DOHH2 (cell line): ENCODE data around the gene GLRX2.

ENCODE experiments used
- CTCF ChIP-seq: fragments of 200-600 bp; sonication (generic); IDR thresholded peaks from one replicate; pipeline ENCODE4 v1.5.1; 2014; ENCODE audit warnings: antibody characterized with exemption, mild to moderate bottlenecking, low read depth, low read length; ENCODE audit not compliant: poor library complexity, severe bottlenecking
- EZH2phosphoT487 ChIP-seq: fragments of 200-600 bp; sonication (generic); IDR thresholded peaks from 2 replicates; pipeline ENCODE4 v1.6.1; 2017; ENCODE audit warnings: borderline replicate concordance, mild to moderate bottlenecking, antibody characterized with exemption, low read length, moderate library complexity, mixed read lengths

DNA sequence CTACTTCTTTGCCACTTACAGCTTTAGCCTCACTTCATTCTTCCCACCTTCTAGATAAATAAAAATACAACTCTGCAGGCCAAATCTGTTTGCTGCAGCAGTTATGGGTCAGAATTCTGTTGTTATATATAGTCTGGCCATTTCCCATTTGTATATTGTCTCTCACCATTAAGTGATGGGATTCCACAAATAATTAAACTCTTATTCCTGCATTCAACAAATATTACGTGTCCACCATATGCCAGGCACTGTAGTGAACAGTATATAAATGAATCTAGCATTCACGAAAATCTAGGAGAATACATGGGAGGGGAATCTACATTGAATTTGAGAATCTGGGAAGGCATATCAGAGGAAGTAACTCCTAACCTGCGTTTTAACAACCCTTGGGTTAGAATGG, 5.7 kb upstream of the GLRX2 start:
- no peak for TF ChIP-seq CTCF
- TF ChIP-seq EZH2phosphoT487: no peak
